Colonic mucosa (tissue), 4 donors: ENCODE results near the gene DZANK1. TPM values are rescaled to one million over a fixed set of nuclear protein-coding genes. Genes with fewer than 3 reads are reported as not detected.

Experiments used
- DNase-seq: peaks from one replicate; pipeline ENCODE4 v3.0.0-alpha.2; 2020
- H3K27ac ChIP-seq: fragments of 200-600 bp; one replicate; pipeline ENCODE4 v1.8.0; 2021
- H3K27me3 ChIP-seq: fragments of 200-600 bp; one replicate; pipeline ENCODE4 v1.8.0; 2021
- H3K36me3 ChIP-seq: fragments of 200-600 bp; one replicate; pipeline ENCODE4 v1.8.0; 2021
- H3K4me1 ChIP-seq: fragments of 200-600 bp; one replicate; pipeline ENCODE4 v1.8.0; 2021; ENCODE audit warnings: mild to moderate bottlenecking
- H3K4me3 ChIP-seq: fragments of 200-600 bp; one replicate; pipeline ENCODE4 v1.8.0; 2021
- H3K9ac ChIP-seq, 2 donors: one replicate each; pipeline ENCODE4 v1.7.0; 2013; ENCODE audit warnings: control low read depth in 2 of 2, low read depth in 2 of 2, low read length in 2 of 2
- H3K9me3 ChIP-seq: fragments of 200-600 bp; one replicate; pipeline ENCODE4 v1.8.0; 2021
- CTCF ChIP-seq: fragments of 200-600 bp; IDR thresholded peaks from one replicate; pipeline ENCODE4 v1.8.0; 2022; ENCODE audit warnings: antibody characterized with exemption, mild to moderate bottlenecking
- intact Hi-C: fragments of 100-400 bp; cut with DNase I; formaldehyde crosslinking; loops from one replicate; pipeline ENCODE4 v1.14.1; 2022
- total RNA-seq, 2 donors: library from RNA; stranded (reverse); fragmentation: NEBNext Ultra II Directional in 1 of 2; extraction: Animal tissue kit (Norgen Biotek cat#: 25700) in 1 of 2; gene quantifications; one replicate each; pipeline ENCODE4 v1.2.1, GENCODE V29; 2021
- donor health status: healthy.
- donor health status: DM: no; HTN: no; CAD: no.
- donor health status: DM: no; HTN: no; CAD: no.

The DZANK1 gene
- total RNA-seq, 2 donors from 2014 or later: 1.2 to 1.4 TPM

GRCh38 chr20:18477218-18477617 lies 10.4 kb upstream of the DZANK1 start:
- DNase-seq: no peak
- H3K4me3 ChIP-seq: no peak overlapping the region
- intact Hi-C loops: no loop called here
- H3K27me3 ChIP-seq: no peaks in the 10 kb centered on the region
- H3K4me1 ChIP-seq: no peaks in the 10 kb centered on the region
- H3K36me3 ChIP-seq: no peaks in the 10 kb centered on the region
- no peak overlapping the region for H3K9ac ChIP-seq
- no peak for TF ChIP-seq CTCF
- H3K9me3 ChIP-seq: no peaks in the 10 kb centered on the region
- H3K27ac ChIP-seq: no peak overlapping the region

- Histone ChIP-seq H3K9me3 (no peaks in the 10 kb centered on the region), H3K9ac (peak overlapping the region in 1 of 2 donors; percentile 85), H3K36me3 (no peaks in the 10 kb centered on the region), H3K4me1 (peaks cover 11% of the 10 kb centered on the region), H3K4me3 (peak overlapping the region; percentile 96), H3K27me3 (no peaks in the 10 kb centered on the region), H3K27ac (peak overlapping the region; percentile 74)
- no peak for DNase-seq
- intact Hi-C loops: no loop called here
- no peak for TF ChIP-seq CTCF
Measured at GRCh38 chr20:18466574-18466893, 296 bp downstream of the DZANK1 start.

GRCh38 chr20:18465536-18466200 lies 1.2 kb downstream of the DZANK1 start:
- H3K4me1 ChIP-seq: peaks cover 11% of the 10 kb centered on the region
- no peak for TF ChIP-seq CTCF
- no peaks in the 10 kb centered on the region for H3K27me3 ChIP-seq
- peak overlapping the region in 1 of 2 donors; percentile 85 for H3K9ac ChIP-seq
- H3K27ac ChIP-seq: no peak overlapping the region
- DNase-seq: no peak
- intact Hi-C loops: no loop called here
- H3K9me3 ChIP-seq: no peaks in the 10 kb centered on the region
- no peak overlapping the region for H3K4me3 ChIP-seq
- no peaks in the 10 kb centered on the region for H3K36me3 ChIP-seq

- Histone ChIP-seq H3K9me3 (no peaks in the 10 kb centered on the region), H3K4me3 (no peak overlapping the region), H3K4me1 (no peaks in the 10 kb centered on the region), H3K27me3 (no peaks in the 10 kb centered on the region), H3K9ac (no peak overlapping the region), H3K36me3 (no peaks in the 10 kb centered on the region), H3K27ac (no peak overlapping the region)
- DNase-seq: no peak
- intact Hi-C loops: no loop called here
- no peak for TF ChIP-seq CTCF
Measured at GRCh38 chr20:18456600-18456999, 10.2 kb downstream of the DZANK1 start.

GRCh38 chr20:18443886-18444285 lies 22.9 kb downstream of the DZANK1 start:
- H3K27me3 ChIP-seq: no peaks in the 10 kb centered on the region
- no peaks in the 10 kb centered on the region for H3K9me3 ChIP-seq
- no peaks in the 10 kb centered on the region for H3K4me1 ChIP-seq
- H3K36me3 ChIP-seq: no peaks in the 10 kb centered on the region
- intact Hi-C loops: no loop called here
- TF ChIP-seq CTCF: no peak
- DNase-seq: no peak
- H3K4me3 ChIP-seq: no peak overlapping the region
- H3K9ac ChIP-seq: no peak overlapping the region
- no peak overlapping the region for H3K27ac ChIP-seq
